EH (cell line): ENCODE results near the gene USPL1.
"Not testable (repeated sequence)": the region's sequence is repeated elsewhere in the genome, so short reads cannot be mapped to it uniquely, and the experiment has no call there.

Source experiments
- DNase-seq: peaks from one replicate; pipeline ENCODE4 v3.0.0-alpha.2; 2015; ENCODE audit warnings: low read depth

USPL1 gene

DNA sequence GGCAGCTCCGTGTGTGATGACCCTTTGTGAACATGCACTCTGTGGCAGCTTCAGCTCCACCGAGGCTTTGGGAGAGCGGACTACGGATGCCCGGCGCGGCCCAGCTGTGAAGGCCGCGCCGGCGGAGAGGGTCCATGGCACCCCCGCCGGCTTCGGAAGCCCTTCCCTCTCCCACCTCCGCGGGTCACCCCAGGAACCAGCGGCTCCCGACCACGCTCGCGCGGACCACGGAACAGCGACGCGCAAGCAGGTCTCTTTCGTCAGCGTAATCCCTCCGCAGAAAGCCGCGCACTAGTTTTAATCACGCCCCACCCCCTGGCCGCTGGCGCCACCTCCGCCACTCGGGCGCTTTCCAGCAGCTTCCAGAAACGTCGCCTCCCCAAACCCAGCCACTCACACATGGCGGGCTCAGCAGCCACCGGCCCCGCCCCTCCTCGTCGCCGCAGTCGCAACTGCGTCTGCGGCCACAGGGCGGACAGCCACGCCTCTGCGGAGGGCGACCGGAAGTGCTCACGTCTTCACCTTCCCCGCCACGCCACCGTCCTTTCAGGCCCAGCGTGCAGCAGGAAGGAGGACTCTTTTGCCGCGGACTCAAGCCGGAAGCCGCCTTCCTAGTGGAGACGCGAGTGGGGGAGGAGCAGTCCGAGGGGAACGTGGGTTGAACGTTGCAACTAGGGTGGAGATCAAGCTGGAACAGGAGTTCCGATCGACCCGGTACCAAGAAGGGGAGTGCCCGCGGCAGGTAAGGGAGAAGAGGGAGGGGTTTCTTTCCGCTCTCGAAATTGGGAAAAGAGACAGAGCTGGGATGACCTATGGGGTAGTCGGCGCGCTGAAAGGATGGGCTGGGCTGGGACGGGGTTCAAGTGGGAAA, at the start of gene USPL1:
Gene USPL1 (plus strand): TSS at position 606 of the 871 bp plus-strand sequence. CDS start 3,221 bp downstream, outside the sequence.
- DNase-seq: peak; percentile 99

DNA sequence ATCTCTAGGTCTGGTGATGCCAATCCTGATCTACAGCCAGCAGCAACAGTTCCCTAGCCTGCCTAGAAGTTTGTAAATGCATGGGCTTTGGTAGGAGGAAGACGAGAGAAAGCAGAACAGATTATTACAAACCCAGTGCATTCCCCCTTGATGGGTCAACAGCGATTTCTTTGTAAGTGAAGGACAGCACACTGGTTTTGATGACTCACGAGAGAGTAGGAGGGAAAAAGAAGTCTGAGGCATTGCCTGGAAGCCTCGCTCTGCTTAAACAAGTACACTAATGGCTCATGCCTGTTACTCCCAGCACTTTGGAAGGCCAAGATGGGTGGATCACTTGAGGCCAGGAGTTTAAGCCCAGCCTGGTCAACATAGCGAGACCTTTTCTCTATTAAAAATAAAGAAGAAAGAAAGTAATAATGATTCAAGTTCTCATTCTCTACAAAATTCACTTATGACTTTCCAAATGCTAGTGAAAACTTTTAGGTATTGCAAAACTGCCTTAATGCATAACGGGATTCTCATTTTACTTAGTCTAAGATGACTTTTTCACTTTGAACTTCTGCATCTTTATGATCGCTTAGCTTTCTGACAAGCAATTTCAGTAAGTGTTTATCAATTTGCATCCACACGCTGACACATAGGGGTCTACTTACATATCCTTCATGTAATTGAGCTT, 47.7 kb upstream of the USPL1 start:
- peak; percentile 97 for DNase-seq

DNA sequence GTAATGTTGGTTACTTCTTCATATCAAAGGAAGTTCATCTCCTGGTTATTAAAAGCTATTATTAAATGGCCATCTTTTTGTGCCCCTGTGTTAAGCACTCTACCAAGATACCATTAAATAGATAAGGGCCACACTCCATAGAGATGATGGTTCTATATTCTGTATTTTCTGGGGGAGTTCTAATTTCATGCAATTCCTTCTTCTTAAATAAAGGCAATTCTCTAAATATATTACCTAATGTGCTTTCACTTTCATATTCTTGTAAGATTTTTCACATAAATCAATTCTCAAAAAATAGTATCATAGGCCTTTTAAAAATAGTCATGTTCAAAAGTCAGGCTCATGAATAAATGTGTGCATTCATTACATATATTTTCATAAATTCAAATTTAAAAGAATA, 47.0 kb upstream of the USPL1 start:
- no peak for DNase-seq

DNA sequence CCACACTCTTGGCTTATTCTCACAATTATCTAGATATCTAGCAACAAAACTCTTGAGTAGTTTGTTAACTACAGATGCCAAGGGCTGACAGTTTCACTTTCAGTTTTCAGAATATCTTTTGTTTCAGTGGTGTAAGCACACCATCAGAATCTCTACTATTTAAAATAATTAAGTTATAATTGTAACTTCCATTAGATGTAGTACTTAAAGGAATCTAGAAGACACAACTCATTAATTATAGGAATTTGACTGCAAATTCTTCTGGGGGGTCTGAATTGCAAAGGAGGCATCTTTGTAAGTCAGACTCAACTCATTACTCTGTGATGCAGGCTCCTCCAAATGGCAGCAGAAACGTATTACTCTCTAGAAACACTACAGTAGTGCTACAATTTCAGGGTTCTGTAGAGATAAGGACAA, 44.9 kb upstream of the USPL1 start:
- peak; percentile 66 for DNase-seq

DNA sequence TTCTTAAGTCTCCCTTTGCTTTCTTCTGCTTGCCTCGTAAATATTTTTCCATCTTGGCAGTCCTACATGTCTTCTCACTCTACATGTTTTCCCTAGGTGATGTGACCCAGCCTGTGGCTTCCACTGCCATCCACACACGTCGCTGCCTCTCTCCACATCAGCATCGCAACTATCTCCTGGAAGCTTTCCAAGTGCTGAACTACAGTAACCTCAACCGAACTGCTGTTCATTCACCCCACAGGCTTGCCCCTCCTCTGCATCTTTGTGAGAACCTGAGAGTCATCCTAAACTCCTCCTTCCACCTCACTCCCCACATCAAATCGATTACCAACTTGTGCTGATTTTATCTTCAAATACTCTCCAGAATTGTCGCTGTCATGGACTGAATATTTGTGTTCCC, 41.2 kb upstream of the USPL1 start:
- DNase-seq: peak; percentile 58

DNA sequence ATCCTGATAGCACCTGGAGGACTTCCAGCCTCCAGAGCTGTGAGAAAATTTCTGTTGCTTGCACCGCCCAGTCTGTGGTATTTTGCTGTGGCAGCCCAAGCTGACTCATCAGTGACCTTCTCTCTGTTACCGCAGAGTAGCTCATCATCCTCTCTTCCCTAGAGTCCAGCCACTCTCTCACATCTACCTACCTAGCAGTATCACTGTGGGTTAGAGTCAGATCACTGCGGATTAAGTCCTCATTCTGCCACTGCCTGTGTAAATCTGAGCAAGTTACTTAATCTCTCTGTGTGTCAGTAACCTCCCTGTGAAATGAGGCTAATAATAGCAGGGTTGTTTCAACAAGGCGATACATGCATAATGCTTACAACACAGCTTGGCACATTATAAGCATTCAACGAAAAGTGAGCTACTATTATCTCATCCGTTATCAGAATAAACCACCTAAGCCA, 40.3 kb upstream of the USPL1 start:
- peak; percentile 95 for DNase-seq

DNA sequence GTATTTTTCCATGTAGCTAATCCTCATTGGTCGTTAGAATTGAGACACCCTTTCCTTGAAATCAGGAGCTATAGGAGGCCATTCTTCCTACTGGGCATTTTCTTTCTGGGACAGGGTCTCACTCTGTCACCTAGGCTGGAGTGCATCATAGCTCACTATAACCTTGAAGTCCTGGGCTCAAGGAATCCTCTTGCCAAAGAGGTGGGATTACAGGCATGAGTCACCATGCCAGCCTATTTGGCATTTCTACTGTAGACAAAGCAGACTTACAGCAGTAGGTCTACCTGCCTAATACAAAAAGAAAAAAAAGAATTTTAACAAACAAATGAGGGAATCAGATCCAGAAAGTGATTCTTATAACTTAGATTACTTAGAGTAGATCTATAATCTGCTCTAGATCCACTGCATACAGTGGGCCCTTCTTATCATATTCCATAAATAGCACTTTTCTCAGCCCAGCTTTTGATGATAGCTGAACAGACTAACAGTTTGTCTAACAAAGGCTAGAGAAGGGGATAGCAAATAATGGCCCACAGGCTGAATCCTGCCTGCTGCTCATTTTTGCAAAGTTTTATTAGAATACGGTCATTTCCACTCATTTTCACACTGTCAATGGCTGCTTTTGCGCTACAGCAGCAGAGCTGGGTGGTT, 36.7 kb upstream of the USPL1 start:
- no peak for DNase-seq

DNA sequence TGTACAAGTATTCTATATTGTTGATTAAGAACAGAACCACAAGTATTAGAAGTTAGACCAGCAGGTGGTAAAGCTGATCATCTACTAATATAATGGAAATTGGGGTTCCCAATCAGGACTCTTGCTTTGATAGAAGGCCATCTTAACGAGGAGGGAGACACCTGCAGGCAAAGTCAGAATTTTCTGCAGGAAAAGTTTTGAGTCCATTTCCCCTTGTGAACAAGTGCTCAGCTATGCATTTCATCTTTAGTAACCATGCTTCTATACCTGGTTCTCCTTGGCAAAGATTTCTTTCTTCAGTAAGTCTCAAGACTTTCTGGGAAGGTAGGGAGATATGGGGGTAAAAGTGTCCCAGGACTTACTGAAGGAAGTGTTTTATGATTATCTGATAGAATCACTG, 36.1 kb upstream of the USPL1 start:
- peak; percentile 33 for DNase-seq

DNA sequence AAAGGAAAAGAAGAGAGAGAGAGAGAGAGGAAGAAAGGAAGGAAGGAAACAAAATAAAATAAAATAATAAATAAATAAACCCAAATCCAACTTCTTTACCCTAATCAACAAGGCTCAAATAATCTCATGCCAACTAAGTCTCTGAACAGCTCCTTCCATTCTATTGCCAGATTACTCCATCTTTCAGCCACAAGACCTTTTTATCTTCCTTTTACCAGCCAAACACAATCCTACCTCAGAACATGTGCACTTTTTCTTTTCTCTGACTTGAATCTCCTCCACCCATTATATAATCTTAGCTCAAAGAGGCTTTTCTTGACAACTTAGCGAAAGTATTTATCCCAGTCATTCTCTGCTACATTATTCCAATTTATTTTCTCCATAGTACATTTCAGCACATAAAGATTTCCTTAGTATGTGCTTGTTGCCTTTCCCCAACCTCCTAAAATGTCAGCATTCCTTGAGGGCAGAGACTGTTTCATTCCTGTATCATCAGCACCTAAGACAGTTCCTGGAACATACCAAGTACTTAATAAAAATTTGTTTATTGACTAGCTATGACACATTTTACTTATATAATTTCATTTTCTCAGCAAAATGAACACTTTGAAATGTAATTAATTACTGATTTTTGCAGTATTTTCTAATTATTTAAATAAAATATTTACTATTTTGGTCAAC, 33.5 kb upstream of the USPL1 start:
- no peak for DNase-seq

DNA sequence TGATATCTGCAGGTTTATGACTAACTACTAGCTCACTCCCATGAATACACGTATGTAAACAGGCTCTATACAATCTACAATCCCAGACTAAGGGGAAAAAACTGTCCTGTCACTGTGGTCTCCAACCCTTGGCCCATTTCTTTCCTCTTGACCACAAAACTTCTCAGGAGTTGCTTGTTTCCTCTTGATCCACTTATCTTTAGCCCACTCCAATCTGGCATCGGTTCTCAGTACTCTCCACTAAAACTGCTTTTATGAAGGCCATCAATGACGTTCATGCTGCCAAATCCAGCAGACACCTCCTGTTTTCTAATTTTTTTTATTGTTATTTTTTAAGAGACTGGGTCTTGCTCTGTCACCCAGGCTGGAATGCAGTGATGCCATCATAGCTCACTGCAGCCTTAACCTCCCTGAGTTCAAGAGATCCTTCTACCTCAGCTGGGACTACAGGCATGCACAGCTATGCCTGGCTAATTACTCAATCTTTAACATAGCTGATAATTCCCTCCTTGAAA, 31.9 kb upstream of the USPL1 start:
- DNase-seq: peak; percentile 68

DNA sequence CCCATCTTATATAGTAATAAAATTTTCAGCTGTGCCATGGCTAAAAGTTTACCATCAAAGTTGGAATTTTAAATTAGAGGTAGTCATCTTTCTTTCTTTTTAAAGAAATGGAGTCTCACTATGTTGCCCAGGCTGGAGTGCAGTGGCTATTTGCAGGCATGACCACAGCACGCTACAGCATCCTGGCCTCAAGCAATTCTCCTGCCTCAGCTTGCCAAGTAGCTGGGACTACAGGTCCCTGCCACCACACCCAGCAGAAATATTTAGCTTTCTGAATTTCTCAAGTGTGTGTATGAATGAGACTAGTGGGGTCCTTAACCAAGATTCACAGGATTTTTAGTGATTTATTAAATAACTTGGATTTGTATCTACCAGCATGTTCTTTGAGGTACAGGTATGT, 30.5 kb upstream of the USPL1 start:
- DNase-seq: no peak

DNA sequence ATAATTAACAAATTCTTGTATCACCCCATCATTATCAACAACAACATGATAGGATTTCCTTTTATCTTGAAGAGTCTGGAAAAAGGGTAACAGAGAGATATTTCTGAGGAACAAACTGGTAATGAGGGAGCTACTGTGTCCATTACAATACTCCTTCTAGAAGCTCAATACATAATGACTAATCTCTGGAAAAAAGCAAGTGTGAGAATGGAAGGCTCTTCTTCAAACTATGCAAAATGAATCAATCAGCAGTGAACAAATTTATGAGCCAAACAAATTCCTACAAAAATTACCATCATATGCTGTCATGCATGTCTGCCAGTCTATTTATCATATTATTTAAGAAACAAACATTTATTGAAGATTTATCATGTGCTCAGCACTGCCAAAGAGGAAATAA, 30.0 kb upstream of the USPL1 start:
- no peak for DNase-seq

DNA sequence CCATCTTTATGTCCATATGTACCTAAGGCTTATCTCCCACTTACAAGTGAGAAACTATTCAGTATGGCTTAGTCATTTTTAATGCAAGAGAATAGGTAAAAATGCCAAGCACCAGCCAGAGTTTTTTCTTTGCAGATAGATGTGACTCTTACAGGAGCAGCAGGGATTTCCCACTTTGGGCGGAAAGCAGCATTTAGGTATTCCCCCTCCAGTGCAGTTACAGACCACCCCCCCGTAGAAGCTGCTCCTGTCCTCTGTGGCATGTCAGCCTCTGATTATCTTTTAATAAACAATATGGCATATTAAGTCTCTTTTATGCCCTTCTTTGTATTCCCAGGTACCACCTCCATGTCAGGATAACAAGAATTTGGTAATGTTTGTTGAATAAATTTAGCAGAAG, 24.7 kb upstream of the USPL1 start:
- DNase-seq: no peak

DNA sequence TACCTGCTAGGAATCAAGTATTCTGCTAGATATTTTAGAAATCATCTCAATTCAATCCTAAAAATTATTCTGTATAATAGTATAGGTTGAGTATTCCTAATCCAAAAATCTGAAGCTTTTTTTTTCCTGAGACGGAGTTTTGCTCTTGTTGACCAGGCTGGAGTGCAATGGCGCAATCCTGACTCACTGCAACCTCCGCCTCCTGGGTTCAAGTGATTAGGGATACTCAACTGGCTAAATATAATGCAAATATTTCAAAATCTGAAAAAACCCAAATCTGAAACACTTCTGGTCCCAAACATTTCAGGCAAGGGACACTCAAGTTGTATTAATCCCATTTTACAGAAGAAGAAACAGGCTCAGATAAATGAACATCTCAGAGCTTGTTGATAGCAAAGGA, 17.2 kb upstream of the USPL1 start:
- DNase-seq: no peak

DNA sequence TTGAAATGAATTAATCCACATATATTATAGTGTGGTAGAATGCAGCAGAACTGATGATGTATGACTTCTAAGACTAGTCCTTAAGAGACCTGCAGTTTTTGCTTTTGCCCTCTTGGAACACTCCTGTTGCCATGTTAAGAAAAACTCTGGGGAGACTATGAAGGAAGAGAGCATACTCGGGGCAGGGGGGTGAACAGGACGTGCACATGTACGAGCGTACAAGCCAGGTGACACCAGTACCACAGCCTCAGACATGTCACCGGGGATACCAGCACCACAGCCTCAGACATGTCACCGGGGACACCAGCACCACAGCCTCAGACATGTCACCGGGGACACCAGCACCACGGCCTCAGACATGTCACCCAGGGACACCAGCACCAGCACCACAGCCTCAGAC, 15.9 kb upstream of the USPL1 start:
- DNase-seq: no peak

DNA sequence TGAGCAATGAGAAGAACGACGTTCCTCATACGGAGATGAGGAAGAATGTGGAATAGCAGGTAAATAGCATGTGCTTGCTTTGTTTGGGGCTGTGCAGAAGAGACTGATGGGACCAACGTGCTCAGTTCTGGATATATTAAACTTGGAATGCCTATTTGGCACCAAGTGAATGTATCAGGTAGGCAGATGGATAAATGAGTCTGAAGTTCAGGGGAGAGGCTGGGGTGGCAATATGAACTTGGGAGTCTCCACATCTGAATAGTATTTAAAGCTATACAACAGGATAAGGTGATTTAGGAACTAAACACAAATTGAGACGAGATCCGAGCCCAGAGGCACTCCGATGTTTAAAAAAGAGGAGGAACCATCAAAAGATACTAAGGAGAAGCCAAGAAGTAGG, 12.7 kb upstream of the USPL1 start:
- DNase-seq: no peak

DNA sequence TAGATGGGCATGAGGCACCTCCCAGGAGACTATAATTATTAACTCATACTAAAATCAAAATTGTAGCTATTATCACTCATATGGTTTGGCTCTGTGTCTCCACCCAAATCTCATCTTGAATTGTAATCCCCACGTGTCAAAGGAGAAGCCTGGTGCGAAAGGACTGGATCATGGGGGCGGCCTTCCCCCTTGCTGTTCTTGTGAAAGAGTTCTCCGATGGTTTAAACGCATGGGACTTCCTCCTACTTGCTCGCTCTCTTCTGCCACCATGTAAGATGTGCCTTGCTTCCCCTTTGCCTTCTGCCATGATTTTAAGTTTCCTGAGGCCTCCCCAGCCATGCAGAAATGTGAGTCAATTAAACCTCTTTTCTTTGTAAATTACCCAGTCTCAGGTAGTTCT, 10.5 kb upstream of the USPL1 start:
- DNase-seq: not testable (repeated sequence)

DNA sequence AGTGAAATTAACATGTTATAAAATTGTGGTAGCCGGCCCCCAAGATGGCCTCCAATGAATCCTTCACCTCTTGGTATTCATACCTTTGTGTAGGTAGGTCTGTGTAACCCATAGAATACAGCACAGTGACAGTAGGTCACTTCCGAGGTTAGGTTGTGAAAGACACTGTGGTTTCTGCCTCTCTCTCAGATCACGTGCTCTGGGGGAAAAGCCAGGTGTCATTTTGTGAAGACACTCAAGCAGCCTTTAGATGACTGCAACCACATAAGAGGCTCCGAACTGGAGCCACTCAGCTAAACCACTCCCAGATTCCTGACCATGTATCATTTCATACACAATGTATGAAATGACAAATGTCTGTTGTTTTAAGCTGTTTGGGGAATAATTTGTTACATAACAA, 9.8 kb upstream of the USPL1 start:
- DNase-seq: no peak

DNA sequence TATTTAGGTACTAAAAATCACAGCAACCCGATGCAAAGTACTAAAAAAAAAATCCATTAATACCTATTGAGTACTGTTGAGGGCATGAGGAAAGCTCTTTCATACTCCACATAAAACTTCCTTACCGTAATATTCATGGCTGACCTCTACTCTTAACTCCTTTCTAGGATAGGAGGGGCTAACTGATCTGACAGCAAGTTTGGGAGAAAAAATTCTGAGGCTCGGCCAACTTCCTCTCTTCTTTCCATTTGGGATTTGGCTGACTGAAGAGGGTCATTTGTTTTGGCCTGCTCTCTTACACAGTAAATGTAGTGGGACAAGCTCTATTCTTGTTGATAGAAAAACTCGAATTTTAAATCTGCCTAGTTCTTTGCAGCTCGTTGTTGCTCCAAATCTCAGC, 9.4 kb upstream of the USPL1 start:
- no peak for DNase-seq

DNA sequence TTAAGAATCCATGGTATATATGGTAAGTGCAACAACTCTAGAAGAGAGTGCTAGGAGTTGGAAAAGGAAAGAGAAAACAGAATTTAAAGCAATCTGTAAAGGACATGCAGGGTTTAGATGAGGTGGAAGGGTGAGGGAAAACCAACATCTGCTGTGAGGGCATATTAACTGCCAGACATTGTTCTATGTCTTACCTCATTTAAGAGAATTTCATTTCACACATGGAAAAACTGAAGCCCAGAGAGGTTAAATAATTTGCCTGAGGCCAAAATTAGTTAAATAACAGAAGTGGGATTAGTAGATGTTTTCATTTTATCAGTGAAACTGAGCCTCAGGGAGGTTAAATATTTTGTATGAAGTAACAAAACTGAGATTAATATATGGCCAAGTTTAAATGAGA, 7.4 kb upstream of the USPL1 start:
- DNase-seq: peak; percentile 12

DNA sequence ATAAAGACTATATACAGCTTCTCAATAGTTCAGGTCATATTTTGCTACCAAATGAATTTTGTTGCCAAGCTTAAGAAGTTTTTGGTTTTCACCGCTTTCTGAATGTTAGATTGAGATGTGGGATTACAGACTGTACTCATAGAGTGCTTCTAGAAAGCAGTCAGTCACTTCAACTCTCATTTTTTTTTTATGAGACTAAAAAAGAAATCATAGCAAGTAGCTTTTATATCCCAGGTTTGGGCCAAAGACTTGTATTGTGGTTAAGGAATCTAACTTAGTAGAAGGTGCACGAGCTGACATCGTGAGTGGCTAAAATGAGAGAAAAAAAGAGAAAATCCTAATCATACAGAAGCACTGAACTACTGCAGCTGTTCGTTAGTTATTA, 2.2 kb upstream of the USPL1 start:
- peak; percentile 4 for DNase-seq

DNA sequence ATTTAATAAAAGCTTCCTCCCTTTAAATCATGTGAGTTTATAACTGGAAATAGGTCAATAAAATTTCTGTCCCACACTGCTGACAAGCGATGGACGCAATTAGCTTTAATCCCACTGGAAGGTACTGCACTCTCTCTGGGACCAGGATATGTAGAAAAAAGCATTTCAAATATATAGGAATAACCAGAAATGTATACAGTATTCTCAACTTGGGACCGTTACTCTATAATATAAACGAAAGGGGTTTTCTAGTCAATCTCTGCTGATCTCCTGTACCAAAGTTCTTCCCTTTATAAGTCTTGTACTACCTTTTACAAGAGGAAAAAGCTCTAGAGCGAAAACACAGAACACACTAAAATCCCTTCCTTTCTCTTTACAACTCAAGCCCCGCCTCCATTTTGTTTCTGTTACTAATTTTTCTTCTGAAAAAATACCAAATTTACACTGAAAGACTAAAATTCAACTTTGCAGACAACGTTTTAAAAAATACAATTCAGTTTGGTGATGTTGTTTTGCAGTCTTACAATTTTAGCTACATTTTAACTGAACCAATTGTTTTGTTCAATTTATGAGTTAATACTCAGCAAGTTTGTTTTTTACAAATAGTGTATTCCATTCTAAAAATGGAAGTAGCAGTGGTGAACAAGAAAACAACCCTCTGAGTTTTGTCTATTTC, 1.7 kb upstream of the USPL1 start:
- peak; percentile 43 for DNase-seq
